Sigmoid colon (tissue), 4 donors: ENCODE measurements around the gene TBX5.

Experiments
- POLR2A ChIP-seq, 2 donors: fragments of 450-650 bp; IDR thresholded peaks; one replicate each; pipeline ENCODE4 v1.6.1; 2016; ENCODE audit warnings: antibody characterized with exemption in 2 of 2, mild to moderate bottlenecking in 2 of 2, moderate library complexity in 2 of 2
- POLR2AphosphoS5 ChIP-seq, 4 donors: sonication (generic); formaldehyde crosslinking; IDR thresholded peaks; one replicate each; pipeline ENCODE4 v1.6.1; 2017; ENCODE audit warnings: antibody characterized with exemption in 4 of 4
- TF ChIP-seq, protein P1 (sequence below), 4 experiments: fragments of 450-650 bp in 3 of 4; fragments of 200-600 bp in 1 of 4; IDR thresholded peaks; one replicate each; pipeline ENCODE4 v1.5.1; 2016 to 2019; ENCODE audit warnings: antibody characterized with exemption in 4 of 4, mild to moderate bottlenecking in 3 of 4, moderate library complexity in 2 of 4

DNA sequence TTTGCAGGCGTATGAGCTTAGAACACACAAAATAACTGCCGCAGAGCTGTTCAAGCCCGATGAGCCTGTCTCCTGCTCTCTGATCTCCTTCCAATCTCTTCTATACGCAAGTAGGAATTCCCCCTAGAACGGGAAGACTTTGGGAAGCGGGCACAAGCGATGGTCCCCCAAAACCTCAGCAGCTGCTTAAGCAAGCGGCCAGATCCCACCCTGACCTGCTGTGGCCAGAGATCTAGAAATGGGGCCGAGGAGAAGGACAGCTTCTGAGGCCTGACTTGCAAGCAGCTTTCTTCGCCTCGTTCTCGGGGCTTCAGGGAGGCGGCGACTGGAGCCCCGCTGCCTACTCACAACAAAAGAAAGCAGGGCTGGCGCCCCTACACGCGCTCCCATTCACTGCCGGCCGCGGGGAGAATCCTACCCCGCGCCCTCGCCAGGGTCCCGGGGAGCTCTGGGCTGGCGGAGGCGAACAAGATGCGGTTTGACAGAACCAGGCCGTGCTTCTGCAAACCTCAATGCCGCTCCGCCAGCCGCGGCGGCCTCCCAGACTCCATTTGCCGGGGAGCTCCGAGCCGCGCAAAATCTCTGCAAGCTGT is 922 bp downstream of the TBX5 start:
- TF ChIP-seq POLR2AphosphoS5 (IDR thresholded peaks at IDR 0.05) (no peak), POLR2A (IDR thresholded peaks at IDR 0.05) (no peak)
- TF ChIP-seq, protein P1, sequence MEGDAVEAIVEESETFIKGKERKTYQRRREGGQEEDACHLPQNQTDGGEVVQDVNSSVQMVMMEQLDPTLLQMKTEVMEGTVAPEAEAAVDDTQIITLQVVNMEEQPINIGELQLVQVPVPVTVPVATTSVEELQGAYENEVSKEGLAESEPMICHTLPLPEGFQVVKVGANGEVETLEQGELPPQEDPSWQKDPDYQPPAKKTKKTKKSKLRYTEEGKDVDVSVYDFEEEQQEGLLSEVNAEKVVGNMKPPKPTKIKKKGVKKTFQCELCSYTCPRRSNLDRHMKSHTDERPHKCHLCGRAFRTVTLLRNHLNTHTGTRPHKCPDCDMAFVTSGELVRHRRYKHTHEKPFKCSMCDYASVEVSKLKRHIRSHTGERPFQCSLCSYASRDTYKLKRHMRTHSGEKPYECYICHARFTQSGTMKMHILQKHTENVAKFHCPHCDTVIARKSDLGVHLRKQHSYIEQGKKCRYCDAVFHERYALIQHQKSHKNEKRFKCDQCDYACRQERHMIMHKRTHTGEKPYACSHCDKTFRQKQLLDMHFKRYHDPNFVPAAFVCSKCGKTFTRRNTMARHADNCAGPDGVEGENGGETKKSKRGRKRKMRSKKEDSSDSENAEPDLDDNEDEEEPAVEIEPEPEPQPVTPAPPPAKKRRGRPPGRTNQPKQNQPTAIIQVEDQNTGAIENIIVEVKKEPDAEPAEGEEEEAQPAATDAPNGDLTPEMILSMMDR (IDR thresholded peaks at IDR 0.05) = no peak
